ENCODE measurements around the gene TAS2R43. TPM values are rescaled to one million over a fixed set of nuclear protein-coding genes. Genes with fewer than 3 reads are reported as not detected.

TAS2R43 gene
- total RNA-seq, 1 experiment from 2014 or later = 0.48 TPM

- no peak overlapping the region for H3K4me2 ChIP-seq (ENCODE audit: insufficient read depth, insufficient read length, low read length)
- no peak overlapping the region for H2BK20ac ChIP-seq (ENCODE audit: low read depth, low read length, poor library complexity, severe bottlenecking)
- Mint-ChIP-seq H3K36me3 (ENCODE audit: insufficient read depth in 1 of 3, low read depth in 3 of 3) (peaks cover 14 to 22% (median 19%) of the 10 kb centered on the region in 3 experiments), H3K4me3 (no peak overlapping the region), H3K9me3 (peaks cover 14% of the 10 kb centered on the region in 2 experiments), H3K27ac (no peak overlapping the region), H3K27me3 (ENCODE audit: low read depth) (no peaks in the 10 kb centered on the region), H3K4me1 (no peaks in the 10 kb centered on the region)
- no peak overlapping the region for H4K91ac ChIP-seq (ENCODE audit: insufficient read length, low read depth, low read length)
- H3K79me1 ChIP-seq (ENCODE audit: insufficient read depth, low read depth, low read length, poor library complexity, severe bottlenecking) = no peaks in the 10 kb centered on the region
- H3K23ac ChIP-seq (ENCODE audit: insufficient read length, low read depth, low read length) = no peak overlapping the region
- no peak overlapping the region for H3K14ac ChIP-seq (ENCODE audit: insufficient read depth, low read length)
- no peaks in the 10 kb centered on the region for H3K27me3 ChIP-seq (ENCODE audit: insufficient read depth, low read length)
- no peak overlapping the region for H2BK15ac ChIP-seq (ENCODE audit: low read depth, low read length)
- H3K9ac ChIP-seq (ENCODE audit: extremely low read depth, insufficient read length, low read length) = no peak overlapping the region
- H4K8ac ChIP-seq (replicated peaks; ENCODE audit: insufficient read length, low read depth, low read length) = no peak overlapping the region
- H4K20me1 ChIP-seq (ENCODE audit: control insufficient read depth, insufficient read depth, insufficient read length) = no peaks in the 10 kb centered on the region
- no peaks in the 10 kb centered on the region for H3K4me1 ChIP-seq (ENCODE audit: insufficient read depth, low read length)
- no peaks in the 10 kb centered on the region for H3K23me2 ChIP-seq (ENCODE audit: insufficient read length, low read depth, low read length, poor library complexity, severe bottlenecking)
- H3K56ac ChIP-seq (ENCODE audit: insufficient read length, low read depth, low read length) = no peak overlapping the region
- no peak overlapping the region for H2BK120ac ChIP-seq (ENCODE audit: low read depth, low read length, poor library complexity, severe bottlenecking)
- no peak overlapping the region for H2AK5ac ChIP-seq (ENCODE audit: insufficient read length, low read length)
- H4K5ac ChIP-seq (ENCODE audit: insufficient read length, low read depth, low read length) = no peak overlapping the region
- no peak overlapping the region for H3K4ac ChIP-seq (ENCODE audit: low read depth, low read length)
- TF ChIP-seq CTCF (conservative IDR thresholded peaks at IDR 0.05) = no peak
- H3K18ac ChIP-seq (ENCODE audit: insufficient read length, low read depth, low read length) = no peak overlapping the region
- no peak overlapping the region for H2BK5ac ChIP-seq (ENCODE audit: insufficient read length, low read length)
- no peak for DNase-seq
- WGBS (ENCODE audit: extremely low coverage, insufficient read length, low lambda C conversion rate) = no CpG with 5 or more reads among the region's 3 CpGs
- no peak overlapping the region for H3K27ac ChIP-seq (ENCODE audit: insufficient read length, low read depth, low read length)
- no peaks in the 10 kb centered on the region for H3K79me2 ChIP-seq (ENCODE audit: insufficient read depth, low read length)
- H2BK12ac ChIP-seq (ENCODE audit: insufficient read length, low read depth, low read length) = no peak overlapping the region
- H2AFZ ChIP-seq (ENCODE audit: low read length) = no peak overlapping the region
- H3K9me3 ChIP-seq (ENCODE audit: control insufficient read depth, low read depth, low read length) = no peaks in the 10 kb centered on the region
- no peak overlapping the region for H3T11ph ChIP-seq (ENCODE audit: low read length)
These were observed 6.7 kb downstream of the TAS2R43 start for GRCh38 chr12:11085419-11085818.
